Dermis microvascular lymphatic vessel endothelial cell (primary cell): ENCODE results near the gene DCLK1. TPM values are rescaled to one million over a fixed set of nuclear protein-coding genes. Genes with fewer than 3 reads are reported as not detected.
"Not testable (repeated sequence)": the region's sequence is repeated elsewhere in the genome, so short reads cannot be mapped to it uniquely, and the experiment has no call there.

Source experiments
- DNase-seq, 2 donors: peaks; one replicate each; pipeline versions ENCODE4 v3.0.0 to v3.0.0-alpha.2; 2010; ENCODE audit warnings: low read depth in 2 of 2
- total RNA-seq: library from RNA; depleted of rRNA; stranded (reverse); fragments of >200 nt; gene quantifications from 2 replicates; pipeline ENCODE4 v1.2.1, GENCODE V29; 2014

The DCLK1 gene
- total RNA-seq, 1 donor from 2014 or later, result 43.6 TPM

- DNase-seq, result no peak
Measured at GRCh38 chr13:36131931-36132297, 732 bp upstream of the DCLK1 start.

- no peak for DNase-seq
Measured at GRCh38 chr13:36130552-36131221, 495 bp downstream of the DCLK1 start.

DNA sequence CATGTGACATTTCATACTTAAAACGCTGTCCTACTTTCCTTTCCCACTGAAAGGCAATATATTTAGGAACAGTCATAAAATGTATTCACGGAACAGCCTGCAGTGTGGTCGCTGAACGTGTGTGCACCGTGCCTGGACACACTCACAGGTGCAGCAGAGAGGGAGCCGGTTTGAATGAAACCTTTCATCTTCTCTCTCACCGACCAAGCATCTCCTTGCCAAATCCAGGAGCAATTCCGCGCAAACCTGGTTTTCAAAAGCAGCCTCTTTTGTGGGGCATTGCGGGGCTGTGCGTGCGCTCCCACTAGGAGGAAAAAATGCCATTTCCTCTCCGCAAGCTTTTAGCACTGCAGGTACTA lies 1.0 kb downstream of the DCLK1 start:
- no peak for DNase-seq

GRCh38 chr13:36129539-36129938 lies 1.6 kb downstream of the DCLK1 start:
- DNase-seq, result no peak

DNA sequence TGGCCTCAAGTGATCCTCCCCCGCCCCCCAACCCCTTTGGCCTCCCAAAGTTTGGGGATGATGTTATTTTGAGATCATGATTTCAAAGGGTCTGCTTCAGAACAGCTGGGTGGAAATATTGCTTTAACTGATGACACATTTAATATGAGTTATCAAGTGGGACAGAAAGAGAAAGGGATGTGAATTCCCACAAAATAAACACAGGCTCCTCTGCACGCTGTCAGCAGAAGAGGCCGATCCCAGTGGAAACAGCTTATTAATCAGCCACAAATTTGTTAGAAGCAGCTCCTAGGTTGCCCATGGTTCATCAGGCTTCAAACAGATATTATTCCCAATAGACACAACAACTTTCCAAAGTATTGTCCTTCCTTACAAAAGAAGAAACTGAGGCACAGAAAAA lies 4.7 kb downstream of the DCLK1 start:
- DNase-seq, result no peak

- DNase-seq, result no peak
Measured at GRCh38 chr13:36125841-36126240, 5.3 kb downstream of the DCLK1 start.

DNA sequence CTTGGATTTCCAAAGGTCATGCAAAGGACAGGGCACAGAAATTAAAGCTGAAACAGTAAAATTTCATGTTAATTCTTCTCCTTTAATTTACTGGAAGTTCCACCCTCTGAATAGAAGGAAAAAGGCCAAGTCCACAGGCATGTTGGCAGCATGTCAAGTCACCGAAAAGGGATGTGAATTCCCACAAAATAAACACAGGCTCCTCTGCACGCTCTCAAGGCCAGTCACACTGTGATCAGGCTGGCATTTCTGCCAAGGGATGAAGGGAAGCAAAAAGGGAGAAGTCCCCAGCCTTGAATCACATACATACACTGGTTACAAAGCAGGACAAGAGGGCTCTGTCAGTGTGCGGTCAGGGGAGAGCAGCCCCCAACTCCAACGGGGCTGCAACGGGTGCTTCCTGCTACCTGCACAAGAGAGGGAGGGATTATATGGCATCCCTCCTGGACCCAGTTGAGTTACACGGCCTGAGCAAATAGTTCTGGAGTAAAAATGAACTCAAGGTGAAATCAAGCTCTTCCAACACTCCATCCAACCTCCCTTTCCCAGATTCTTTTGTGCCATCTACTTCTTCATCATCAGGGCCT lies 6.9 kb downstream of the DCLK1 start:
- peak in 1 of 2 donors; percentile 6 for DNase-seq

DNA sequence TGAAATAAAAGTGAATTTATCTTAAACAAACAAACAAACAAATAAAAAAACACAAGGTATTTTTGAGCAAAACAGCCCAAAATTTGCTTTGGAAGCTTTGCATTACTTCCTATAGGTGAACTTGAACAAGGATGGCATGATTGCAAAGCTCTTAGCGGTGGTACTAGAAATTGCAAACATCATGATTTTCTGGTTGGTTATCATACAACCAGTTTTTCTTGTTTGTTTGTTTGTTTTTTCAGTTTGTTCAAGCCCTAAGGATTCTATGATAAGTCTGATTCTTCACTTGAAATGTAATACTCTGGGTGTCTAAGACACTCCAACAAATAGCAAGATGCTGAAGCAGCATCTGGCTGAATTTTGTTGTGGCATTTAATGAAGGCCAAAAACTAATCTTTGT lies 15.9 kb downstream of the DCLK1 start:
- DNase-seq, result no peak

GRCh38 chr13:36114233-36114632 lies 16.9 kb downstream of the DCLK1 start:
- DNase-seq, result no peak

DNA sequence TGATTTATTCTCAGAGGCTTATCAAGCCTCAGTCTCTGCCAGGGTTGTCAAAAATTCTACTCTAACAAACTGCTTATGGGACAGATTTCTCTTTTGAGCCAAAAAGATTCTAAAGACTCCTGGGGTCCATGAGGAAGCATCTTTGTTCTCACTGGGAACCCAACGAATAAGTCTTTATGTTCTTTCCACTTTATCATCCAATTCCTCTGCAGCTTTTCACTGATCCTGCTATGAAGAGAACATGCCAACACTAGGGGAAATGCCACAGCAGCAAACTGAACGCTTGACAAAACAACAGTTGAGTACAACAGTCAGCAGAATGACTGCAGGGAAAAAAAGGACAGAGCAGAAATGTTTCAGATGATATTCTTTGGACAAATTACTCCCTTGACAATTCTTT lies 22.2 kb downstream of the DCLK1 start:
- DNase-seq, result no peak

DNA sequence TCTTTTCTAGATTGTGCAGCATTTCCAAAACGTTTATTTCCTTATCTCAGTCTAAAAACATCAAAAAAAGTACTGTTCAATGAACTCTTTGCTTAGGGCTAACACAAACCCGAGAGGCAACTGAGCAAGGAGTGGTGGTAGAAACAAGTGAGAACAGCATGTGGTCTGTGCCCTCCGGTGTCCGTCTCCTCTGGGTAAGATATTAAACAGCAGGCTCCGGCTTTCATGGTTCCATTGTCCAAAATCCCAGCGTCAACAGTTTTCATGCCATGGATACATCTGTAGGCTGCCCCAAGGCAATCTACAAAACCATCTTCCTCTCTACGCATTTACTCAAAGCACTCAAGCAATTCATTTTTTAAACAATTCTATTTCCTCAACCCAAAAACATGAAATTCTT lies 22.8 kb downstream of the DCLK1 start:
- no peak for DNase-seq

GRCh38 chr13:36107521-36107920 lies 23.7 kb downstream of the DCLK1 start:
- no peak for DNase-seq

DNA sequence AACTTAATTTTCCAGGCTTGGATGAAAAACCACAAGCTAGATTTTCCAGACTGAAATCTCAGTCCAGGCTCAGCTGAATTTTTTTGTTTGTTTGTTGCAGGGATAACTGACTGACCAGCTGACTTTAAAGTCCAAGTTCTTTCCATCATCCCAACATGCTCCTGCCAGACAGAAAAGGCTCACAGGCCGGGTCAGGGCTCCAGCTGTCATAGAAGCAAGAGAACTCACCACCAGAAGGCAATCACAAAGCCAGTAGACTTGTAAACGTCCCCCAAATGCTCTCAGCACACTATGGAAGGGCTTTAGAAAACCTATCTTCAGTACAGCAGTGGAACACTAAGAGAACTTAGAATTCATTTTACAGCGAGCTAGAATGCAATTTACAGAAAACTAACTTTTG lies 25.5 kb downstream of the DCLK1 start:
- no peak for DNase-seq

GRCh38 chr13:36102721-36103120 lies 28.5 kb downstream of the DCLK1 start:
- DNase-seq, result no peak

- DNase-seq, result not testable (repeated sequence)
Measured at GRCh38 chr13:36101907-36102306, 29.3 kb downstream of the DCLK1 start.

- DNase-seq, result no peak
Measured at GRCh38 chr13:36101157-36101556, 30.0 kb downstream of the DCLK1 start.

DNA sequence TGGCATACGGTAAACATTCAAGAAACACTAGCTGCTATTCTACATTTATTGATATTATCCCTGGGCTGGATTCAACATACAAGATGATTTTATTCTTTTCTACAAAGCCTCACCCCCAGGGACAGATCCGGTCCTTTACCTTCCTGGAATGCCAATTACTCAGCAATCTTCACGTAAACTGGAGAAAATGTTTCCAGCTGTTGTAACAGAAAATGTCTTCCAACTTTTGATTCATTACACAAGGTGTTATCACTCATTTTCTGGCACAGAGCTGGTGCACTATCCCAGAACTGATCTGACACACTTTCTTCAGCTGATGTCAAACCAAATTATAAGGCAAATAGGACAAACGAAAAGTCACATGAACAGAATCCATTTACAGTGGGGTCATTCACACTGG lies 33.1 kb downstream of the DCLK1 start:
- DNase-seq, result no peak

GRCh38 chr13:36096461-36097416 lies 34.4 kb downstream of the DCLK1 start:
- no peak for DNase-seq

DNA sequence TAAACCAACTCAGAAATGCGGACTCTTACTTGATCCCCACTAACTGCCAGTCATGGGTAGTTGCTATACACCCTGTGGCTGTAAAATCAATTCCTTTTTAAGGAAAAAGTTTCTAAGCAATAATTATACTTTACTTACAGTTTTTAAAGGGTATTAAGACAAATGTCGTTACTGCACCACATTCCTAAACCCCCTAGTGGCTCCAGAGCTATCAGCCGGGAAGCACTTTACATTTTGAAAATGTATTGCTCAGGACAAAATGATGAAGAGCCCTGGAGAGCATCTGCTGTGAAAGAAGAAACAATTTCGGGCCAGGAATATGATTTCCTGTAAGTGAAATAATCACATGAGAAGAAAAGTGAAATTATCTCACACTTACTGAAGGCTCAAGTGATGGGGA lies 36.7 kb downstream of the DCLK1 start:
- DNase-seq, result no peak

GRCh38 chr13:36090592-36090991 lies 40.6 kb downstream of the DCLK1 start:
- no peak for DNase-seq

GRCh38 chr13:36089130-36089647 lies 42.0 kb downstream of the DCLK1 start:
- DNase-seq, result no peak

DNA sequence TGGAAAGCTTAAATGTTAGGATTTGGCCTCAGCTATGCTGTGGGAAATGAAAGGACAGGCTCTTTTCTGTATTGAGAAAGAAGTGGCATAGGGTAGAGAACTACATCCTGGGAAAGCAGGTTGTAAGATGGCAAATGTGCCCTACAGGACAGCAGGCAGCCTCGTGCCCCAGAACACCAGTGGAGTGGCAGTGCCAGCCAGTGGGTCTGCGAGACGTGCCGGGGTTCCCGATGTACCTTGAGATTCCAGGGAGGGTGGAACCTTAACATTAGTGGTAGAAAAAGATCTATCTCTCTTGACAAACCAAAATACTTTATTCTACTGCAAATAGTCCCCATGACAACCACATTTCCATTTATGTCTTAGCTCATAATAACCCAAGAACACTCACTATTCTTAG lies 42.7 kb downstream of the DCLK1 start:
- DNase-seq, result no peak
